NCI-H2107 (cell line): ENCODE results near the gene NTRK2.

Experiments
- DNase-seq: peaks from one replicate; lab custom pipeline; 2025; lab: John Stamatoyannopoulos, UW

The NTRK2 gene

DNA sequence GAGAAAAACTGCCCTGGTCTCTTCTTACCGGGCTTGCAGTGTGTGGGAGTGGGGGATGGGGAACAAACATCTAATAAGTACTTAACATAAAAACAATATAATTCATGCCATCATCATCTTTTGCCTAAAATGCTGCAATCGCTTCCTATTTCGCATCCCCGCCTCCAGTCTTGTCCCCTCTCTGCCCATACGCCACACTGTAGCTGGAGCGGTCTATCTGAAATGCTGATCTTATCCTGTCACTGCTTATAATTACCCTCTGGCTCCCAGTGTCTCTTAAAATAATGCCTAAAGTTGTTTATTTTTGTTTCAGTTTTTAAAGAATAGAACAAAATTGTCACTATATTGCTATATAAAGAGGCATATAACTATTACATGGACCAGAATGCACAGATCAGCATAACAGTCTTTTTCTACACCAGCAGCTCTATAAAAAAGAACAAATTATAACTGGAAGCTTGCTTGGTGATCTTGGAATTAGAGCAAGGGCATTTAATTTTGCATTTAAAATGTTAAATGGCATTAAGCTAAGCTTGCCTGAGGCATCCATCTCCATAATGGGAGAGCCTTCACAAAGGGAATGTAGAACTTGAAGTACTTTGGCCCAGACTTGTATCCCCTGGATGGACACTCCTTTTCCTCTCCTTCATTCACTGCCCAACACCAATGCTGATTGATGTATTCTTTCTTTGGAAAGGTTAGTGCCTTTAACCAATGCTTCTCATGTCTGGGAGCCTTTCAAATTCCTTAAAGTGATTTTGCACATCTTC lies 12.2 kb downstream of the NTRK2 start:
- DNase-seq: no peak

DNA sequence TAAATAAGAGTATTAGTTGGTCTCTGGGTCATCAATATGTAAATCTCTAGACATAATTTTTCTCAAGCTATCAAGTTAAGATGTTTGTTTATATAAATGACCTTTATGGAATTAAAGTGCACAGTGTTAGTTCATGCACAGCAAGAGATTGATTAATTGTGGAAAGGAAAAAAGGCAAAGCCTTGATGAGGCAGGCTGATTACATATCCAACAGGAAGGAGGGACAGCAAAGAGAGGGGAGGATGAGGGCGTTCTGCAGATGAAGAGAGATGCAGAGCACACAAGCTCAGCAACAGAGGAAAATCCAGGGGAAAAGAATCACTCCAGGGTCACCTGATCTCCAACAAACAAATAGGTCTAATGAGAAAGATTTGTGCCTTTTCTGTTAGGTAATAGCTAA lies 16.5 kb downstream of the NTRK2 start:
- DNase-seq: no peak

DNA sequence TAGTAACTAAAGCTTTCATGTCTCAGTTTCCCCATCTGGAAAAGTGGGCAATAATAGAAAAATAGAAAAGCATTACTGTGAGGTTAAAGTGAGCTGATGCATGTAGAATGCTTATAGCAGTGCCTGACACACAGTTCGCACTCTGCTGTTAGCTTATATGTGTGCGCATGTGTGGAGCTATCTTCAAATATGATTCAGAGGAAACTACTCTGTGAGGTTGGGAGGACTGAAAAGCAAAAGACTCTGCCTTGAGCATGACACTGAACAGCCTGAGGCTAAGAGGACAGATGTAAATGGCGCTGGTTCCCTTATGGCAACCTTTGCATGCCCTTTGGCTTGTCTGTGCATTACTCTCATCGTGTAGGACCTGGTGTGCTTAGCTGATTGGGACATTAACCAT lies 19.4 kb downstream of the NTRK2 start:
- no peak for DNase-seq

DNA sequence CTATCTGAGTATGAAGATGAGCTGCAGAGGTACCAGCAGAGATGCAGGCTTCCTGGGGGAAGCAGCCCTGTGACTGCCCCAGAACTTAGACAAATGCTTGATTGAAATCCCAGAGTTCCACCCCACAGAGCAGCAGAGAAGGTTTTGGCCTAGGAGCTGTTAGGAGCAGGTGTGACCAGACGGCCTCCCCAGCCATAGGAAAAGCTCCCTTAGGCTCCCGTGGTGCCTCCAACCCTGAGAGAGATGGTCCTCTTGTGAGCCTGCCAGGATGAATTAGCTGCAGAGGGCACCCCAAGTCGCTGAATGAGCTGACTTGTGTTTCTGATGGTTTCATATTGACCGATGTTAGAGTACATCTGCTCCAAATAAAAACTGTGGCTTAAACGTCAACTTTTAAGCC lies 22.1 kb downstream of the NTRK2 start:
- no peak for DNase-seq

DNA sequence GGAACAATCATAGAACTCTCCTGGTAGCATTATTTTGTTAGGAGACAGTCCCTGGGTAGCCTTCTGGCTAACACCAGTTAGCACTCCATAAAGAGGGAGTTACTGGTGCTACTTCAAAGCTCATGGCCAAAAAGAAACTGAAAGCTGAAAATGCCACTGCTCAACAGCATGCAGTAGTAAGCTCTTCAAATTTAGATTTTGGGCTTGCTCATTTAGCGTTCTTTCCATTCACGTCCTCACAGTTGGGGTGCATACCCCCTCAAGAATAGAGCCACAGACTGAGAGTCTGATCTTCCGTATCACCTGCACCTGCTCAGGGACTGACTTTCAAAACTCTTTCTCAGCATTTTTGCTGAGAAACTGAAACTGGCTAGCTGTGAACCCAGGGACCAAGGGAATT lies 24.7 kb downstream of the NTRK2 start:
- no peak for DNase-seq

GRCh38 chr9:84697042-84697441 lies 27.5 kb downstream of the NTRK2 start:
- no peak for DNase-seq

DNA sequence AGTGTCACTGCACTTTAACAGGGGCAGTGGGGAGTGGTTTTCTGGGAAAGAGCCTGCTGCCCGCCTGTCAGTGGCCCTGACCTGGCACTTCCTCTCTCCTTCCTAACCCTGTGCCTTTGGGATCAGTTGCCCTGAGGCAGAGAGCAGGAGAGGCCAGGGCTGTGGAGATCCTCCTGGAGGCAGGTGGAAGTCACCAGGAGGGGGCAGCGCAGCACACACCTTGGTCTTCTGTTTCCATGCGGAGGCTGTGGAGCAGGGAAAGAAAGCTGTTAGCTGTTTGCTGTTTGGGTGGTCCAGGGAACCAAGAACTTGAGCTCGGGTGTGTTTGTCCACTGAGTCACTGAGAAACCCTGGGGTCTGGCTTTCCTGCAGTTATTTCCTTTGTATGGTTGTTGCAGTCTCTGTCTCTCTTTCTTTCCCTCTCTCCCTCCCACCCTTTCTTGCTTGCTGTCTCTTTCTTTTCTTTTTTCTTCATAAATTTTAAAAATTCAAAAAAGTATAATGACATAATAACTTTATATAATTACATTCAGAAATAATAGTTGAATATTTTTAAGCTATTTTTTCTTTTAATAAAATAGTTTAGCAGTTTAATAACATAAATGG lies 28.1 kb downstream of the NTRK2 start:
- DNase-seq: no peak

GRCh38 chr9:84698323-84698722 lies 28.8 kb downstream of the NTRK2 start:
- DNase-seq: no peak

DNA sequence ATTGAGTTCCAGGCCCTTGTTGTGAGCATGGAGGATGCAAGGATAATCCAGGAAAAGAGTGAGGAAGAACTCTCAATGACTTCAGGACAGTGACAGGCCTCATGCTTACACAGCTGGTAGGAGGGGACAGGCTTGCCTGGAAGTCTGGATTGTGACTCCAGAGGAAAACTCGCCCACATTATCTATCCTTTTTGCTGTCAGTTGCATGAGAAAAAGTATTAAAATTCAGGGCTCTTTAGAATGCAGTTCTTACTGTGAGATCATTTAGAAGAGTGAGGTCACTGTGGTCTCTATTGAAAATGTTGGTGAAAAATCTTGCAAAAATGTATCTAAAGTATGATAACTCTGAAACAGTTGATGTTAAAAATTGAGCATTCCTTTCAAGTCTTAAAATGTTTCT lies 30.5 kb downstream of the NTRK2 start:
- no peak for DNase-seq

- DNase-seq: no peak
Measured at GRCh38 chr9:84701801-84702200, 32.3 kb downstream of the NTRK2 start.

GRCh38 chr9:84702471-84702870 lies 32.9 kb downstream of the NTRK2 start:
- DNase-seq: no peak

DNA sequence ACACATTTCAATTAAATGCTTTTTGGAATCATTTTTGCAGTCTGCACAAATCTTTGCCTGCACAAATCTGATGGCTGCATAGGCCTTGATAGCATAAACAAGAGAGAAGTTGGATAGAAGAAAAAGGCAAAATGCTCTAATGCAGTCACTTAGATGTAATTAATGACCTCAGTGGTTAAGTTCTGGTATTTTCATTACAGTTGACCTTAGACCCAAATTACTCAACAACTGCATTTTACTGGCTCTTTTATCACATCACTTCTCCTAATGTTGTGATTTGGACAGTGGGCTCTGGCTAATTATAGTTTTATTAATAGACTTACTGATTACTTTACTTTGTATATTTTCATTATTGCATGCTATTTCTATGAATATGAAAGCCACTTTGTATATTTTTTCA lies 34.3 kb downstream of the NTRK2 start:
- DNase-seq: no peak

DNA sequence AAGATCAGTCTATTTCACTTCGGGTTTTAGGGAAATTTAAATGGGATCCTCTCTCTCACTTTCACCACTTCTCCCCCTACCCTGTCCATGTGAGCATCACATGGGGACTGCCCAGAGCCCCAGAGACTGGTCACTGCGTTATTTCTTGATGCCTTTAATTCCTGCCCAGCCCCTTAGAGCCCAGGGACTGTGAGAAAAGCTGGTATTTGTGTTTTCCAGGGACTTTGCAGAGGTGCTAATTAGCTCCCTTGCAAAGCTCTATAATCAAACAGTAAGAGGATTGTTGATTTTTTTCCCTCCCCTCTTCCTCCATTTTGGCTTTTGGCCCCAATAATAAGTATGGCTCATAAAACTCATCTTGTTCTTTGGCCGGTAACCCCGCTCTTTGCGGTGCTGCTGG lies 35.6 kb downstream of the NTRK2 start:
- no peak for DNase-seq

- no peak for DNase-seq
Measured at GRCh38 chr9:84708400-84708799, 38.9 kb downstream of the NTRK2 start.

- DNase-seq: no peak
Measured at GRCh38 chr9:84709056-84709455, 39.5 kb downstream of the NTRK2 start.

DNA sequence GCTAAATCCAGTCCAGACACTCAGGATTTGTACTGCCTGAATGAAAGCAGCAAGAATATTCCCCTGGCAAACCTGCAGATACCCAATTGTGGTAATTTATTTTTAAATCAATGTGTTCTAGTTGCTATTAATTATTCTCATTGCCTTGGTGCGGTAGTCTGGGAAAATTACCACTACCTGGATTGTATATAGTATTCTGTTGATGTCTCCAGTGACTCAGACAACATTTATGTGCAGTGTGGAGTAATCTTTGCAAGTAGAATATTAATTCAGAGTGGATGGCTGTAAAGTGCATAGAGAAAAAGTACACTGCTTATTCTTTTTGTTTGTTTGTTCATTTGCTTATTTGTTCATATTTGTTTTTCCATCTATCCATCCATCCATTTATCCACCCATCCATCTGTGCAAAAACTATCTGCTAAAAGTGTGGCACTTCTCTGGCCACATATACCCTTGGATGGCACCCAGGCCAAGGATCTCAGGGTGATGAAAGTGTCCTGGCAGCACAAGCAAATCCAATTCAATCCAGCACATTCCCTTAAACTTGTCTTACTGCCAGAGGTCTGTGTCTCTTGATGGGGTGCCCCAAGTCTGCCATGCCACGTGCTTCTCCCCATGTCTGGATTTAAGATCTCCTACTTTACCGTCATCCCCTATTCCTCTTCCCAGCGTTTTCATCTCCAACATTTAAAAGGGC lies 41.3 kb downstream of the NTRK2 start:
- DNase-seq: no peak

DNA sequence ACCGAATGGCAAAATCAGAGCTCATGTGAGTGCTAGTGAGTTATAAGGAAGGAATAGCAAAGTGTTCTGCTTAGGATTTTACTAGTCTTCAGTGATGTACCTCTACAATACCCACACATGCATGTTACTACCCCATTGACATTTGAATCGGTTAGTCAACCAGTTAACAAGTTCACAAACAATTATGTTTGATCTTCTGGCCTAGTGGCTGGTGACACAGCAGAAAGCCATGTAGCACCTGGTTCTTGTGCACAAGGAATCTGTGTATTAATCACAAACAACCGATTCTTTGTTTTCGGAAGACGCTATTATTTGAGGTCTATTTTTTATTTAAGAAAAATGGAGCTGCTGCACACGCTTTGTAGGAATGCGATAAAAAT lies 41.9 kb downstream of the NTRK2 start:
- DNase-seq: no peak

- no peak for DNase-seq
Measured at GRCh38 chr9:84711936-84712335, 42.4 kb downstream of the NTRK2 start.

GRCh38 chr9:84716217-84716616 lies 46.7 kb downstream of the NTRK2 start:
- DNase-seq: no peak

DNA sequence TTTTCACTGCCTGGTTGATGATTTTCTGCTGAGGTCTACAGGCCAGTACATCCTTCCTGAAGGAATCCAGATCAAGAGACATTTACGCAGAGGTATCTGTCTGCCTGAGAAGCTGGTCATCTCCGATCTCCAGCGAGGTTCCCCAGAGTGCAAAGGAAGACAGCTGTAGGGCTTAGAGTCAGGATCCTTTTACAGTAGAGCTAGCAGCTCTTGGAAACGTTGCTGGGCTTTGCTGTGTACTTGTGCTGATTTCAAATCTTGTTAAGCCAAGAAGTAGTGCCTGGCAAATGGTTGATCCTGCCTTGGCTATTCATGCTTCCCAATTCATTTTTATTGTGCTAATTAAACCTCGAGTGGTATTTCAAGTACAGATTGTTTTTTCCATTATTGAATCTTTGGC lies 48.9 kb downstream of the NTRK2 start:
- DNase-seq: no peak

- DNase-seq: no peak
Measured at GRCh38 chr9:84722388-84722989, 53.0 kb downstream of the NTRK2 start.

- DNase-seq: no peak
Measured at GRCh38 chr9:84723426-84723825, 53.9 kb downstream of the NTRK2 start.

DNA sequence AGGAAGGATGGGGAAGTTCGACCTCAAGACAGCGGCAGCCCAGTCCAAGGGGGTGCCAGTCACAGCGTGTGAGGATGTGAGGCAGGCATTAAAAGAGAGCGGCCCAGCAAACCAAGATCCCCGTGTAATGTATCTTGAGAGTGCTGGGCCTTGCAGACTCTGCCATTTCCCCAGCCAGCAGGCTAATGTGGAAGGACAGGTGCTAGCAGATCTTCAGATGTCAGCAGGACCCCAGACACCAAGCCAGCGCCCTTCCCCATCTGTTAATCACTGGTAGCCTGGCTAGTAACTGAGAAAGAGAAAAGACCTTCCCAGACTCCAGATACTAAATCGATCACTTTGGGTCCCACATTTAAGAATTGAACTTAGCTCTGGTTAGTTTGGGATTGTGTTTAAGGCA lies 62.2 kb downstream of the NTRK2 start:
- DNase-seq: no peak
